ENCODE results near the gene ZBTB21.

DNA sequence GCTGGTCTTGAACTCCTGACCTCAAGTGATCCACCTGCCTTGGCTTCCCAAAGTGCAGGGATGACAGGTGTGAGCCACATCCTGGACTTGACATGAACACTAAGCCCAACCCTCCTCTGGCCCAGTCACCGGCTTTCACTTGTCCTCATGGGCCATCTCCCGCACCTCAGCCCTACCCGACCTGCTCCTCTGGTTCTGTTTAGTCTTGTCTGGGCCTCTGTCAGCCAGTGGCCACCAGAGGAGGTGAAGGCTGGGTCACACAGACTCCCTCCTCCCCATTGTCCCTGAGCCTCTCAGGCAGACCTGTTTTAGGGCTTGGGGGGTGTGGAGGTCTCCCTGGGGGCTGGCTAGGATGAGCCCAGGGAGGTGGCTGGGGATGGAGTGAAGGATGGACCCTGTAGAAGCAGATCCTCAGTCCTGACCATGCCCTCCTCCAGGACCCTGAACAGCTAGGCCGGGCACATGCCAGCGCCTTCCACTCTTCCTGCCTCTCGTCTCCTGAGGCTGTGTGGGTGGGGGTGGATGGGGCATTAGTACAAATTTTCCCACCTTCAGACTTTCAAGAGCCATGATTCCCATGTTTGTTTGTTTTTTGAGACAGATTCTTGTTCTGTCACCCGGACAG lies 34.8 kb upstream of the ZBTB21 start:
- TF ChIP-seq EZH2 (IDR thresholded peaks at IDR 0.05; ENCODE audit: insufficient read depth, poor library complexity, severe bottlenecking) = no peak
- TF ChIP-seq EZH2phosphoT487 (IDR thresholded peaks at IDR 0.05; ENCODE audit: insufficient read depth, low read depth) = no peak

Measured in GM23248 (cell line).